ENCODE data around the gene GAPDHS. TPM values are rescaled to one million over a fixed set of nuclear protein-coding genes. Genes with fewer than 3 reads are reported as not detected.

GAPDHS gene
- total RNA-seq, 1 donor from 2014 or later, result not detected

- no peak for DNase-seq
- H3K36me3 Mint-ChIP-seq (ENCODE audit: unreplicated experiment), result peaks cover 3% of the 10 kb centered on the region
- TF ChIP-seq, protein P1, sequence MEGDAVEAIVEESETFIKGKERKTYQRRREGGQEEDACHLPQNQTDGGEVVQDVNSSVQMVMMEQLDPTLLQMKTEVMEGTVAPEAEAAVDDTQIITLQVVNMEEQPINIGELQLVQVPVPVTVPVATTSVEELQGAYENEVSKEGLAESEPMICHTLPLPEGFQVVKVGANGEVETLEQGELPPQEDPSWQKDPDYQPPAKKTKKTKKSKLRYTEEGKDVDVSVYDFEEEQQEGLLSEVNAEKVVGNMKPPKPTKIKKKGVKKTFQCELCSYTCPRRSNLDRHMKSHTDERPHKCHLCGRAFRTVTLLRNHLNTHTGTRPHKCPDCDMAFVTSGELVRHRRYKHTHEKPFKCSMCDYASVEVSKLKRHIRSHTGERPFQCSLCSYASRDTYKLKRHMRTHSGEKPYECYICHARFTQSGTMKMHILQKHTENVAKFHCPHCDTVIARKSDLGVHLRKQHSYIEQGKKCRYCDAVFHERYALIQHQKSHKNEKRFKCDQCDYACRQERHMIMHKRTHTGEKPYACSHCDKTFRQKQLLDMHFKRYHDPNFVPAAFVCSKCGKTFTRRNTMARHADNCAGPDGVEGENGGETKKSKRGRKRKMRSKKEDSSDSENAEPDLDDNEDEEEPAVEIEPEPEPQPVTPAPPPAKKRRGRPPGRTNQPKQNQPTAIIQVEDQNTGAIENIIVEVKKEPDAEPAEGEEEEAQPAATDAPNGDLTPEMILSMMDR (IDR thresholded peaks at IDR 0.05; ENCODE audit: partially characterized antibody, unreplicated experiment), result no peak
- H3K4me1 Mint-ChIP-seq (ENCODE audit: low read depth, unreplicated experiment), result no peaks in the 10 kb centered on the region
- H3K4me3 Mint-ChIP-seq (ENCODE audit: unreplicated experiment), result no peak overlapping the region
- H3K9me3 Mint-ChIP-seq (ENCODE audit: unreplicated experiment), result peaks cover 5% of the 10 kb centered on the region
- H3K27me3 Mint-ChIP-seq (ENCODE audit: unreplicated experiment), result peaks cover 13% of the 10 kb centered on the region
- H3K27ac Mint-ChIP-seq (ENCODE audit: unreplicated experiment), result no peak overlapping the region
Observed at GRCh38 chr19:35534803-35535480, 1.7 kb downstream of the GAPDHS start.

DNA sequence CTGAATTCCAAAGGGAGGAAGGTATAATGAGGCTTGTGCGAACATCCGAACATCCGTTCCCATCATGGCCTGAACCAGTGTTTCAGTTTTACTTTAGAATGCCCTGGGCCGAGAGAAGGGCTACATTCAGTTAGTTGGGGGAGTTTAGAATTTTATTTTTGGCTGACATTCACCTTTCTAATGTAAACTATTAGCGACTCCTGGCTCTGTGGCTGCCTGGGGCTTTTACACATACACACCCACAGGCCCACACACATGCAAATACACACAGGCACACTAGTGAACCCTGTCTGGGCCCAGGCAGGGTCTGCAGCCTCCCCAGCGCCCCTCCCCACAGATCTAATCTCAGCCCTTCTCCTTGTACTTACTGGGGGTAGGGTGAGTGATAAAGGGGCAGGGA is 6.1 kb downstream of the GAPDHS start:
- peaks cover 3% of the 10 kb centered on the region for H3K27me3 Mint-ChIP-seq (ENCODE audit: unreplicated experiment)

DNA sequence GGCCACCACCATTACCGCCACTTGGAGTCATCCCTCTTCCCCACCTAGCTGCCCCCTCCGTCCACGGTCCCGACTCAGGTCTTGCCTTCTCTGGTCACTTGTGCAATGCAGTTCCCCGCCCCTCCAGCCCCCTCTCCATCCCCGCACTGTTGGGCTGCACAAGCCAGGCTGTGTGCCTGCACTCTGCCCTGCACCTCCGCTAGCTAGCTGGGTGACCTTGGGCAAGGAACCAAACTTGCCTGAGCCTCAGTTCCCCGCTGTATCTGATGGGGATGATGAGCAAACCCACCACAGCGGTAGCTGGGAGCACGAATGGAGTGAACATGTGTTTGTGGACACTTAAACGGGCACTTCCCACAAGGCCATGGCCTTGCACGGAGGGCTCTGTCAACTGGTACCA is 6.6 kb downstream of the GAPDHS start:
- Mint-ChIP-seq H3K4me3 (ENCODE audit: unreplicated experiment) (no peak overlapping the region), H3K27ac (ENCODE audit: unreplicated experiment) (no peak overlapping the region), H3K9me3 (ENCODE audit: unreplicated experiment) (no peaks in the 10 kb centered on the region), H3K4me1 (ENCODE audit: low read depth, unreplicated experiment) (no peaks in the 10 kb centered on the region), H3K36me3 (ENCODE audit: unreplicated experiment) (no peaks in the 10 kb centered on the region), H3K27me3 (ENCODE audit: unreplicated experiment) (peaks cover 3% of the 10 kb centered on the region)
- TF ChIP-seq, protein P1 (IDR thresholded peaks at IDR 0.05; ENCODE audit: partially characterized antibody, unreplicated experiment), result no peak
- DNase-seq, result no peak

More for the DNA sequence above, 6.1 kb downstream of the GAPDHS start:
- Mint-ChIP-seq H3K27ac (ENCODE audit: unreplicated experiment) (no peak overlapping the region), H3K4me3 (ENCODE audit: unreplicated experiment) (no peak overlapping the region), H3K9me3 (ENCODE audit: unreplicated experiment) (no peaks in the 10 kb centered on the region), H3K4me1 (ENCODE audit: low read depth, unreplicated experiment) (no peaks in the 10 kb centered on the region), H3K36me3 (ENCODE audit: unreplicated experiment) (no peaks in the 10 kb centered on the region)
- no peak for DNase-seq
- TF ChIP-seq, protein P1 (IDR thresholded peaks at IDR 0.05; ENCODE audit: partially characterized antibody, unreplicated experiment), result no peak

DNA sequence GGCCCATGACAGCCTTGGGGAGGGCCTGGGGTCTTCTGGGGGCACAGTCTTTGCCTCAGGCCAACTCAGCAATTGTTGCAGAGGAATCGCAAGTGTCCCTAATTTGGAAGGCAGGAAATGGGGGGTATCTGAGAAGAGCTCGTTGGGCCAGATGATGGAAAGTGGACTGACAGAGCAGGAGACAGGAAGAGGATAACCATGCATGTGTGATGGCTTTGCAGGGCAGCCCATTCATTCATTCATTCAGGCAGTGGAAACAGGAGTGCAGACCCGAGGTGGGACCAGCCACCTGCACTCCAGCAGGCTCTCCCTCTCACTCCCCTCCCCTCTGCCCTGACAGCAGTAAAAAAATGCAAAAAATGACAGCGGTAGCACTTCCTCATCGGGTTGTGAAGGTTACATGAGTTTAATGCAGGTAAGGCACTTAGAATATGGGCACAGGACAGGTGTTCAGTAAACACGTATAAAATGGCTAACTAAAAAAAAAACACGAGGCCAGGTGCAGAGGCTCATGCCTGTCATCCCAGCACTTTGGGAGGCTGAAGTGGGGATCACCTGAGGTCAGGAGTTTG is 7.2 kb downstream of the GAPDHS start:
- no peaks in the 10 kb centered on the region for H3K36me3 Mint-ChIP-seq (ENCODE audit: unreplicated experiment)
- H3K27ac Mint-ChIP-seq (ENCODE audit: unreplicated experiment), result no peak overlapping the region
- H3K4me1 Mint-ChIP-seq (ENCODE audit: low read depth, unreplicated experiment), result no peaks in the 10 kb centered on the region
- no peak overlapping the region for H3K4me3 Mint-ChIP-seq (ENCODE audit: unreplicated experiment)
- H3K27me3 Mint-ChIP-seq (ENCODE audit: unreplicated experiment), result peaks cover 3% of the 10 kb centered on the region
- TF ChIP-seq, protein P1 (IDR thresholded peaks at IDR 0.05; ENCODE audit: partially characterized antibody, unreplicated experiment), result no peak
- H3K9me3 Mint-ChIP-seq (ENCODE audit: unreplicated experiment), result no peaks in the 10 kb centered on the region
- DNase-seq, result no peak

- H3K9me3 Mint-ChIP-seq (ENCODE audit: unreplicated experiment), result no peaks in the 10 kb centered on the region
- peaks cover 3% of the 10 kb centered on the region for H3K4me1 Mint-ChIP-seq (ENCODE audit: low read depth, unreplicated experiment)
- TF ChIP-seq, protein P1 (IDR thresholded peaks at IDR 0.05; ENCODE audit: partially characterized antibody, unreplicated experiment), result no peak
- H3K36me3 Mint-ChIP-seq (ENCODE audit: unreplicated experiment), result no peaks in the 10 kb centered on the region
- DNase-seq, result no peak
- no peak overlapping the region for H3K4me3 Mint-ChIP-seq (ENCODE audit: unreplicated experiment)
- H3K27ac Mint-ChIP-seq (ENCODE audit: unreplicated experiment), result no peak overlapping the region
- H3K27me3 Mint-ChIP-seq (ENCODE audit: unreplicated experiment), result peaks cover under 1% of the 10 kb centered on the region
Observed at GRCh38 chr19:35542209-35542608, 9.0 kb downstream of the GAPDHS start.
